ENCODE results near the gene EFHC1.

EFHC1 gene, protein sequence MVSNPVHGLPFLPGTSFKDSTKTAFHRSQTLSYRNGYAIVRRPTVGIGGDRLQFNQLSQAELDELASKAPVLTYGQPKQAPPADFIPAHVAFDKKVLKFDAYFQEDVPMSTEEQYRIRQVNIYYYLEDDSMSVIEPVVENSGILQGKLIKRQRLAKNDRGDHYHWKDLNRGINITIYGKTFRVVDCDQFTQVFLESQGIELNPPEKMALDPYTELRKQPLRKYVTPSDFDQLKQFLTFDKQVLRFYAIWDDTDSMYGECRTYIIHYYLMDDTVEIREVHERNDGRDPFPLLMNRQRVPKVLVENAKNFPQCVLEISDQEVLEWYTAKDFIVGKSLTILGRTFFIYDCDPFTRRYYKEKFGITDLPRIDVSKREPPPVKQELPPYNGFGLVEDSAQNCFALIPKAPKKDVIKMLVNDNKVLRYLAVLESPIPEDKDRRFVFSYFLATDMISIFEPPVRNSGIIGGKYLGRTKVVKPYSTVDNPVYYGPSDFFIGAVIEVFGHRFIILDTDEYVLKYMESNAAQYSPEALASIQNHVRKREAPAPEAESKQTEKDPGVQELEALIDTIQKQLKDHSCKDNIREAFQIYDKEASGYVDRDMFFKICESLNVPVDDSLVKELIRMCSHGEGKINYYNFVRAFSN

DNA sequence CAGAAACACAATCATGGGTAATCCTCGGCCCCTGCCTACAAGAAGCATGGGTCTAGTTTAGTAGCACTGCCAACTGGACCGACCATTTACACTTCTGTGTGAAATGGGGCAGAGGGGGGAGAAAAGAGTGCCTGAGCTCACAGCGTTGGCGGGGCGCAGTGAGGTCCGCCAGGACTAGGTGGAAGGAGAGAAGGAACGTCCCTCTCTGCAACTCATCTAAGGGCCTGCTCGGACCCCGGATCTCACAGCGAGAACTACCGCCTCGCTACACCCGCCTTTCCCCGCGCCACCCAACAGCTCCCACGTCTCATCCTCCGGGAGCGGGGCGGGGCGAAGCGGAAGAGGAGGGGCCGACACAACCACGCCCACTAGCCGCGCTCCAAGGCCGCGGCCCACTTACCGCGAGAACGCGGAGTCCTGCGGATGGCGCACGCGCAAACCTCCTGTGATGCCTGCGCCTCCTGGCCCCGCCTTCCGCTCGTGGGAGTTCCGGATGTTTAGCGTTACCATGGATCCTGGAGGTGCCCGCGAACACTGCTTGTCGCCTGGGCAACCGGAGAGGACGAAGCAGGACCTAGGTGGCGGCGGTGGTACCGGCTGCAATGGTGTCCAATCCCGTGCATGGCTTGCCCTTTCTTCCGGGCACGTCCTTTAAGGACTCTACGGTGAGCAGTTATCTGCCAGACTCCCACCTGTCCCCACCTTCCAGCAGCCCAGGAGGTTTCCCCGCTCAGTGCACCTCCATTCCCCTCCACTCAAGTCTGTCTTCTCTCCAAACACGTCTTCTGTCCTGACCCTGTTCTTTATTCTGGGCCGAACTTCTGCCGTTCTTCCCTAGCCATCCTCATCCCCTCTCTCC lies at the start of gene EFHC1:
EFHC1 (plus strand) TSS at position 534 of the 859 bp plus-strand sequence; CDS start at position 603, 69 bp downstream.
- H3K4me3 ChIP-seq (ENCODE audit: low read depth in 1 of 2, low read length in 2 of 2) = peak within 1 kb of the TSS; percentile 99

DNA sequence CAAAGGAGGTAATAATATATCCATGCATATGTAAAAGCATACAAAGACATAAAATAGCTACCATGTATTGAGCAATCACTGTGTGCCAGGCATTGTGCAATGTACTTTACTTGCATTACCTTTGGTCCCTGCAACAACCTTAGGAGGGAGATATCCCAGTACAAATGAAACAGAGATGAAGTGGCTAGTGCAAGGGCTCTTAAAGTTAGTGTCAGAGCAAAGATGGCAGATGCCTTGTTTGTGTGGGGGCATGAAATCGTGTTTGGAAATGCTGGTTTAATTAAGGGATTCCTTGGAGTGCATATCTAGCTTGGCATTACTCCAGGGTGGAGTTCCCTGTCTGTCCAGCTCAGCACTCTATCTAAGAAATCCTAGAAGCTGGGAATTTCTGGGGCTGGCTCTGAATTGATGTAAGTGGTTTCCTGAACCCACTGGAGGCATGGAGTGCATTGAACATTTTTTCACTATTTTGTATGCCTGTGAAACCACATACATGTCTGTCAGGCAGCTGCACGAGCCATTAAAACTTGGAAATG lies 48.4 kb upstream of the EFHC1 start:
- Histone ChIP-seq H3K4me3 (ENCODE audit: low read depth in 1 of 2, low read length in 2 of 2) (no peak overlapping the region), H3K9ac (ENCODE audit: low read depth in 1 of 2, low read length in 2 of 2) (no peak overlapping the region), H3K27me3 (ENCODE audit: control insufficient read depth in 1 of 2, insufficient read depth in 2 of 2, low read length in 2 of 2) (no peaks in the 10 kb centered on the region), H3K27ac (ENCODE audit: low read depth, low read length) (no peak overlapping the region), H3K4me1 (ENCODE audit: control insufficient read depth in 1 of 2, insufficient read depth in 2 of 2, low read length in 2 of 2) (peaks cover 18 to 22% of the 10 kb centered on the region in 2 donors), H3K36me3 (ENCODE audit: control insufficient read depth in 1 of 2, insufficient read depth in 2 of 2, low read length in 2 of 2) (peaks cover 4 to 14% of the 10 kb centered on the region in 2 donors), H3K9me3 (ENCODE audit: control insufficient read depth in 1 of 2, low read length in 2 of 2) (no peaks in the 10 kb centered on the region)

More for the DNA sequence above, at the start of gene EFHC1:
- Histone ChIP-seq H3K27ac (ENCODE audit: low read depth, low read length) (peak within 1 kb of the TSS; percentile 86), H3K9me3 (ENCODE audit: control insufficient read depth in 1 of 2, low read length in 2 of 2) (no peaks in the 10 kb centered on the region), H3K27me3 (ENCODE audit: control insufficient read depth in 1 of 2, insufficient read depth in 2 of 2, low read length in 2 of 2) (no peaks in the 10 kb centered on the region), H3K4me1 (ENCODE audit: control insufficient read depth in 1 of 2, insufficient read depth in 2 of 2, low read length in 2 of 2) (peaks cover 19 to 26% of the 10 kb centered on the region in 2 donors), H3K36me3 (ENCODE audit: control insufficient read depth in 1 of 2, insufficient read depth in 2 of 2, low read length in 2 of 2) (no peaks in the 10 kb centered on the region), H3K9ac (ENCODE audit: low read depth in 1 of 2, low read length in 2 of 2) (peak within 1 kb of the TSS; percentile 93 to 94)

DNA sequence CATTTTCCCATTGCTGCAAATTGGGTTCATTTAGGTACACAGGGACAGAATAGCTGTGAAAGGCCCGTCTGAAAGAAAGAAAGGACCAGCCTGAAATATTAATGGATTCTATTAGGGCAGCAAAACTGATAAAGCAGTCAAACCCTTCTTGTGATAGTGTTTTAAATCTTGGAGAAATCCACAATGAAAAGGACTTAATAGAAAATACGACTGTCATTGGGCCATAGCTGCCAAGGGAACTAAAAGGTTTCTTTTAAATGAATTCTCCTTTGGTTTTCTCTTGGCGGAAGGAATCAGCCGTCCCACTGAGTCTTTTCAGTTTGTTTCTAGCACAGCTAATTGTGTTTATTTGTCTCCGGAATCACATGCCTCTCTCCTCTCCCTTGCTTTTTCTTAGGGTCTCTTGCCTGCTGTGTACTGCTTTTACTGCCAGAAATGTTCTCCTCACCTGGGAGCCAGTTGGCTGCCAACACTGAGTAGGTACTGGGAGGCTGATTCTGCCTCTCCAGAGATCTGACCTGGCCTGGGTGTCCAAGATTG lies 46.9 kb upstream of the EFHC1 start:
- Histone ChIP-seq H3K9ac (ENCODE audit: low read depth in 1 of 2, low read length in 2 of 2) (no peak overlapping the region), H3K9me3 (ENCODE audit: control insufficient read depth in 1 of 2, low read length in 2 of 2) (no peaks in the 10 kb centered on the region), H3K27ac (ENCODE audit: low read depth, low read length) (no peak overlapping the region), H3K36me3 (ENCODE audit: control insufficient read depth in 1 of 2, insufficient read depth in 2 of 2, low read length in 2 of 2) (peaks cover 4 to 5% of the 10 kb centered on the region in 2 donors), H3K27me3 (ENCODE audit: control insufficient read depth in 1 of 2, insufficient read depth in 2 of 2, low read length in 2 of 2) (no peaks in the 10 kb centered on the region), H3K4me1 (ENCODE audit: control insufficient read depth in 1 of 2, insufficient read depth in 2 of 2, low read length in 2 of 2) (peaks cover 22 to 37% of the 10 kb centered on the region in 2 donors), H3K4me3 (ENCODE audit: low read depth in 1 of 2, low read length in 2 of 2) (no peak overlapping the region)

DNA sequence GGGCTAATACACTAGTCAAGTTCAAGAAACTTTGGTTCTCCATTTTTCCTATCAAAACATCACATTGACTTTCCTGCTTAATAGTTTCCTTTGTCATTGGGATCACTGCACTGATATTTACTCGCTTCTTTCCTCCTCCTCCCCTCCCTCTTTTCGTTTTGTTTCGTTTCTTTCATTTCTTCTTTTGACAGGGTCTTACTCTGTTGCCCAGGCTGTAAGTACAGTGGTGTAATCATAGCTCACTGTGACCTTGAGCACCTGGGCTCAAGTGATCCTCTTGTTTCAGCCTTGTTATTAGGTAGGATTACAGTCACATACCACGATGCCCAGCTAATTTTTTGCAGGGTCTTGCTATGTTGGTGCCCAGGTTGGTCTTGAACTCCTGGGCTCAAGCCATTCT lies 45.9 kb upstream of the EFHC1 start:
- Histone ChIP-seq H3K4me3 (ENCODE audit: low read depth in 1 of 2, low read length in 2 of 2) (no peak overlapping the region), H3K27me3 (ENCODE audit: control insufficient read depth in 1 of 2, insufficient read depth in 2 of 2, low read length in 2 of 2) (no peaks in the 10 kb centered on the region), H3K9me3 (ENCODE audit: control insufficient read depth in 1 of 2, low read length in 2 of 2) (no peaks in the 10 kb centered on the region), H3K36me3 (ENCODE audit: control insufficient read depth in 1 of 2, insufficient read depth in 2 of 2, low read length in 2 of 2) (peaks cover 3 to 5% of the 10 kb centered on the region in 2 donors), H3K4me1 (ENCODE audit: control insufficient read depth in 1 of 2, insufficient read depth in 2 of 2, low read length in 2 of 2) (peaks cover 21 to 38% of the 10 kb centered on the region in 2 donors), H3K27ac (ENCODE audit: low read depth, low read length) (no peak overlapping the region), H3K9ac (ENCODE audit: low read depth in 1 of 2, low read length in 2 of 2) (no peak overlapping the region)

DNA sequence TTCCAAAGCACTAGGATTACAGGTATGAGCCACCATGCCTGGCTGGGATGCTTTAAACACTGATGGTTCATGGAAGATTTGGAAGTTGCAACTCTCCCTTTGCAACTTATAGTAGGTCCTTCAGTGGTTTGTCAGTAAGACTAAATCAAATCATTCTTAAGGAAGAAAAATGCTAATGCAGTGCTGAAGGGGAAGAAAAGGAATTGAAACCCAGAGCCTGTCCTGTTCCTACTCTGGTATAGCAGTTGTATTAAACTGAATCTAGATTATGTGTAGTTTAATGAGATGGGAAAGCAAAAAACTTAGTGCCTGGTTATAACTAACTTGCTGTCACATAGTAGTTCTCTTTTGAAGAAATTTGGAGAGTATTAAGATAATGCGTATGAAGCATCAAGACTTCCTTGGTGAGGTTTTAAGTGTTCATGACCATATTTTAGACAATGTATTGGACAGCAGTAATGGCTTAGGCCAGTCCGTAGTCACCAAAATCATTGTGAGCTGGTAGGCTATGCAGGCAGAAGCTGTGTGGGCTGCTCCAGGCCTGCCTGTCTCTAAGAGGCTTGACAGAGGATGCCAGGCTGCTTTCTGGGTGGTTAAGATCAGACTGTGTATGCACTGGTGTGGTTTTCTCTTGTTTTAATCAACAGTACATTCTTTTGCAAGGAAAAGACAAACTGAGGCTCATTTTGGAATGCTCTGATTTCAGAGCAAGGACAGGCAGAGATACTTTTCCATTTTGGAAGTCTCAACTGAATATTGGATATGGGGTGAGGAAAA lies 44.2 kb upstream of the EFHC1 start:
- peaks cover 2 to 5% of the 10 kb centered on the region in 2 donors for H3K36me3 ChIP-seq (ENCODE audit: control insufficient read depth in 1 of 2, insufficient read depth in 2 of 2, low read length in 2 of 2)
- H3K4me1 ChIP-seq (ENCODE audit: control insufficient read depth in 1 of 2, insufficient read depth in 2 of 2, low read length in 2 of 2) = peaks cover 21 to 38% of the 10 kb centered on the region in 2 donors
- H3K9ac ChIP-seq (ENCODE audit: low read depth in 1 of 2, low read length in 2 of 2) = no peak overlapping the region
- no peak overlapping the region for H3K4me3 ChIP-seq (ENCODE audit: low read depth in 1 of 2, low read length in 2 of 2)
- no peak overlapping the region for H3K27ac ChIP-seq (ENCODE audit: low read depth, low read length)
- no peaks in the 10 kb centered on the region for H3K9me3 ChIP-seq (ENCODE audit: control insufficient read depth in 1 of 2, low read length in 2 of 2)
- no peaks in the 10 kb centered on the region for H3K27me3 ChIP-seq (ENCODE audit: control insufficient read depth in 1 of 2, insufficient read depth in 2 of 2, low read length in 2 of 2)

DNA sequence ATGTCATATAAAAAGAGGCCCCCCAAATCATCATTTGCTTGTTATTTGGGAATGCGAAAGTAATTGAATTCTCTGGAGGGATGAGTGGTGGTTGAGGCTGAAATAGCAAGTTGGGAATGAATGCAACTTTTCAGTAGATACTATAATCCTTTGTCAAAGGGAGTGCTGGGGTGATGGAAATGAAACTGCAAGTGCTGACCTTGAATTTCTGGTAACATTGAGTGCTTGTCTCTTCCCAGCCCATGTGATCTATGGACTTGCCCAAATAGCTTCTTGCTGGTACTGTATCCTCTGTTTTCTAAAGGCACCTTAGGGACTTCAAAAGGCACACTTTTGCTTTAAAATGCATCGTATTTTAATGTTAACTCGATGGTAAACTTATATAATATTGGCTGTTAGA lies 43.4 kb upstream of the EFHC1 start:
- Histone ChIP-seq H3K9me3 (ENCODE audit: control insufficient read depth in 1 of 2, low read length in 2 of 2) (no peaks in the 10 kb centered on the region), H3K36me3 (ENCODE audit: control insufficient read depth in 1 of 2, insufficient read depth in 2 of 2, low read length in 2 of 2) (peaks cover 4 to 5% of the 10 kb centered on the region in 2 donors), H3K27ac (ENCODE audit: low read depth, low read length) (no peak overlapping the region), H3K4me1 (ENCODE audit: control insufficient read depth in 1 of 2, insufficient read depth in 2 of 2, low read length in 2 of 2) (peaks cover 19 to 32% of the 10 kb centered on the region in 2 donors), H3K9ac (ENCODE audit: low read depth in 1 of 2, low read length in 2 of 2) (no peak overlapping the region), H3K27me3 (ENCODE audit: control insufficient read depth in 1 of 2, insufficient read depth in 2 of 2, low read length in 2 of 2) (no peaks in the 10 kb centered on the region), H3K4me3 (ENCODE audit: low read depth in 1 of 2, low read length in 2 of 2) (no peak overlapping the region)

DNA sequence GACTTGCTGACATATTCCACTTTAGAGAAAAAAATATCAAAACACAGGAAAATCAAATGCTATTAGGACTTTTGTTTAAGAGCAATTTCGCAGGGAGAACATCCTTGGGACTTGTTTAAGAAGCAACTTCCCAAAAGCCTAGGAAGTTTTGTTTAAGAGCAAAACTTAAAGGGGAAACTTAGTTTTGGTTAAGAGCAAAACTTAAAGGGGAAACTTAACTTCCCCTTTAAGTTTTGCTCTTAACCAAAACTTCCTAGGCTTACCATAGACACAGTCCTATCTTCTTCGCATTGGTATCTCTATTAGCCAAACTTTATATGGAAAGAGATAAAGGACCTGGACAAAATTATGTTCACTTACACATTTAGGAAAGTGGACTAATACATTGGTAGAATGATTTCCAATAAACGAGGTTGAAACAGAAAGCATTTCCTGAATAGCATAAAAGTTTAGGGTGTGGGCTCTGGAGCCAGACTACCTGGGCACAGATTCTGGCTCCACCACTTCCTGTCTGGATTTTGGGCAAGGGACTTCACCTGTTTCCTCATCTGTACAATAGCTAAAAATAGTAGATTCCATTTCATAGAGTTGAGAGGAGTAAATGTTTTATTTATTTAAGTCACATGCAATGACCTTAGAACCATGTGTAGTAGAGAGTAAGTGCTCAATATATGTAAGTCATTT lies 42.5 kb upstream of the EFHC1 start:
- Histone ChIP-seq H3K4me1 (ENCODE audit: control insufficient read depth in 1 of 2, insufficient read depth in 2 of 2, low read length in 2 of 2) (peaks cover 14 to 26% of the 10 kb centered on the region in 2 donors), H3K27ac (ENCODE audit: low read depth, low read length) (no peak overlapping the region), H3K27me3 (ENCODE audit: control insufficient read depth in 1 of 2, insufficient read depth in 2 of 2, low read length in 2 of 2) (no peaks in the 10 kb centered on the region), H3K9ac (ENCODE audit: low read depth in 1 of 2, low read length in 2 of 2) (no peak overlapping the region), H3K9me3 (ENCODE audit: control insufficient read depth in 1 of 2, low read length in 2 of 2) (no peaks in the 10 kb centered on the region), H3K36me3 (ENCODE audit: control insufficient read depth in 1 of 2, insufficient read depth in 2 of 2, low read length in 2 of 2) (peaks cover 8 to 10% of the 10 kb centered on the region in 2 donors), H3K4me3 (ENCODE audit: low read depth in 1 of 2, low read length in 2 of 2) (no peak overlapping the region)

GRCh38 chr6:52381249-52381648 lies 38.9 kb upstream of the EFHC1 start:
- Histone ChIP-seq H3K9ac (ENCODE audit: low read depth in 1 of 2, low read length in 2 of 2) (no peak overlapping the region), H3K27me3 (ENCODE audit: control insufficient read depth in 1 of 2, insufficient read depth in 2 of 2, low read length in 2 of 2) (no peaks in the 10 kb centered on the region), H3K9me3 (ENCODE audit: control insufficient read depth in 1 of 2, low read length in 2 of 2) (no peaks in the 10 kb centered on the region), H3K4me1 (ENCODE audit: control insufficient read depth in 1 of 2, insufficient read depth in 2 of 2, low read length in 2 of 2) (peaks cover 14 to 18% of the 10 kb centered on the region in 2 donors), H3K36me3 (ENCODE audit: control insufficient read depth in 1 of 2, insufficient read depth in 2 of 2, low read length in 2 of 2) (peaks cover 4 to 8% of the 10 kb centered on the region in 2 donors), H3K27ac (ENCODE audit: low read depth, low read length) (no peak overlapping the region), H3K4me3 (ENCODE audit: low read depth in 1 of 2, low read length in 2 of 2) (no peak overlapping the region)

Measured in duodenal mucosa (tissue), 2 donors.